A673 (cell line): ENCODE measurements around the gene MAGI1.

Source experiments
- EZH2 ChIP-seq: fragments of 200-600 bp; sonication (generic); IDR thresholded peaks from 2 replicates; pipeline ENCODE4 v1.6.1; 2017; ENCODE audit warnings: borderline replicate concordance, low read depth, mild to moderate bottlenecking, mixed read lengths, antibody characterized with exemption, low read length; ENCODE audit not compliant: poor library complexity, severe bottlenecking
- TF ChIP-seq, protein P1 (sequence below): fragments of 300-800, 200-600 bp; sonication (generic); conservative IDR thresholded peaks from 2 replicates; pipeline ENCODE4 v1.5.1; 2017; ENCODE audit warnings: low read depth, mild to moderate bottlenecking, antibody characterized with exemption, low read length, moderate library complexity, mixed read lengths

DNA sequence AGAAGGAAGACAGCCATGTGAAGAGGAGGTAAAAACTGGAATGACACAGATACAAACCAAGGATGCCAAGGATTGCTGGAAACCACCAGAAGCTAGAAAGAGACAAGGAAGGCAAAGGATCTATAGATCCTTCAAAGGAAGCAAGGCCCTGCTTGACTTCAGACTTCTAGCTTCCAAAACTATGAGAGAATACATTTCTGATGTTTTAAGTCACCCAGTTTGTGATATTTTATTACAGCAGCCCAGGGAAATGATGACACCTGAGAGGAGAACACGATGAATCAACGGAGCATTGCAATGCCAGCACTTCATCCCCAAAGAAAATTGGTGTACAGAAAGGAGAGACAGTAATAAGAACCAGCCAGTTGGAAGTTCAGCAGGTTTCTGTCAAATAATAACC lies 116.3 kb downstream of the MAGI1 start:
- TF ChIP-seq, protein P1, sequence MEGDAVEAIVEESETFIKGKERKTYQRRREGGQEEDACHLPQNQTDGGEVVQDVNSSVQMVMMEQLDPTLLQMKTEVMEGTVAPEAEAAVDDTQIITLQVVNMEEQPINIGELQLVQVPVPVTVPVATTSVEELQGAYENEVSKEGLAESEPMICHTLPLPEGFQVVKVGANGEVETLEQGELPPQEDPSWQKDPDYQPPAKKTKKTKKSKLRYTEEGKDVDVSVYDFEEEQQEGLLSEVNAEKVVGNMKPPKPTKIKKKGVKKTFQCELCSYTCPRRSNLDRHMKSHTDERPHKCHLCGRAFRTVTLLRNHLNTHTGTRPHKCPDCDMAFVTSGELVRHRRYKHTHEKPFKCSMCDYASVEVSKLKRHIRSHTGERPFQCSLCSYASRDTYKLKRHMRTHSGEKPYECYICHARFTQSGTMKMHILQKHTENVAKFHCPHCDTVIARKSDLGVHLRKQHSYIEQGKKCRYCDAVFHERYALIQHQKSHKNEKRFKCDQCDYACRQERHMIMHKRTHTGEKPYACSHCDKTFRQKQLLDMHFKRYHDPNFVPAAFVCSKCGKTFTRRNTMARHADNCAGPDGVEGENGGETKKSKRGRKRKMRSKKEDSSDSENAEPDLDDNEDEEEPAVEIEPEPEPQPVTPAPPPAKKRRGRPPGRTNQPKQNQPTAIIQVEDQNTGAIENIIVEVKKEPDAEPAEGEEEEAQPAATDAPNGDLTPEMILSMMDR = no peak
- TF ChIP-seq EZH2 = no peak
